ENCODE measurements around the gene FBP1.

FBP1 gene

GRCh38 chr9:94586316-94586715, 53.0 kb downstream of the FBP1 start:
- no peak for TF ChIP-seq CTCF (IDR thresholded peaks at IDR 0.05; ENCODE audit: low read depth, low read length, missing control alignments)
- no peak overlapping the region for H3K4me3 ChIP-seq (replicated peaks; ENCODE audit: low read depth, low read length)
- DNase-seq (ENCODE audit: extremely low read depth, low read depth), result no peak

- no peak for TF ChIP-seq CTCF (IDR thresholded peaks at IDR 0.05; ENCODE audit: low read depth, low read length, missing control alignments)
- H3K4me3 ChIP-seq (replicated peaks; ENCODE audit: low read depth, low read length), result no peak overlapping the region
- DNase-seq (ENCODE audit: extremely low read depth, low read depth), result no peak
Observed at GRCh38 chr9:94584555-94584954, 54.8 kb downstream of the FBP1 start.

DNA sequence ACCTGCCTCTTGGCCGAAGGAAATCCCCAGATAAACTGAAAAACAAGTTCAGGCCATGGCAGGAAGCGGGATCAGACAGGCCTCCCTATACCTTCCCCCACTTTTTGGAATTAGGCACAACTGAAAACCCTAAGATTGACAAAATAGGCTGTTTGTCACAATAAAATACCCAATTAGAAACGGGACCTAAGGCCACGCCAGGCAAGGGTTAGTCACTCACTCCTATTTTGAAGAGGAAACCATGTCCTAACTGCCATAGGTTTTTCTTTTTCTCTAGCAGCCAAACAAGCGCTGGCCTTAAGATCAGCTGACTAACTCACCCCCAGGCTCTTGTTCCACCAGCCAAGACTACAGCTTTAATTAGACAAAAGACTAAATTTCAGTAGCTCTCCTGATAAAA, 57.6 kb downstream of the FBP1 start:
- H3K4me3 ChIP-seq (replicated peaks; ENCODE audit: low read depth, low read length), result no peak overlapping the region
- no peak for DNase-seq (ENCODE audit: extremely low read depth, low read depth)
- TF ChIP-seq CTCF (IDR thresholded peaks at IDR 0.05; ENCODE audit: low read depth, low read length, missing control alignments), result no peak

- DNase-seq (ENCODE audit: extremely low read depth, low read depth), result no peak
- H3K4me3 ChIP-seq (replicated peaks; ENCODE audit: low read depth, low read length), result no peak overlapping the region
- no peak for TF ChIP-seq CTCF (IDR thresholded peaks at IDR 0.05; ENCODE audit: low read depth, low read length, missing control alignments)
Observed at GRCh38 chr9:94577571-94577970, 61.7 kb downstream of the FBP1 start.

DNA sequence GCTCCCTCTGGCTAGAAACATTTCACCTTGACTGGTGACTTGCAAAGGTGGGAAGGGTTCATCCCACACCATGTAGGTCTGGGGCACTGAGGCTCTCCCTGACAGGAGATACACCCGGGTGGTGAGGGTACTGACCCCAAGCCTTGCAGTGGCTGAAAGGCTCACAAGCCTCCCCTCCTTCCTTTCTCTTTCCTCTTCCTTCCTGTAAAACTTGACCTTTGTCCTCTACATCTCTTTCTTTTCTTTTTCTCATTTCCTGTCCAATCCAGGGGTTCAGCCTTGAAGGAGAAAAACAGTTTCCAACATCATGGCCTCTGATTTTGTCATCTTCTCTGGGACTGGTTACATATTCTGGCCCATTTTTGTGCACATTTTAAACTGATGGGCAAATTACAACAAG, 62.3 kb downstream of the FBP1 start:
- DNase-seq (ENCODE audit: extremely low read depth, low read depth), result no peak
- no peak for TF ChIP-seq CTCF (IDR thresholded peaks at IDR 0.05; ENCODE audit: low read depth, low read length, missing control alignments)
- no peak overlapping the region for H3K4me3 ChIP-seq (replicated peaks; ENCODE audit: low read depth, low read length)

DNA sequence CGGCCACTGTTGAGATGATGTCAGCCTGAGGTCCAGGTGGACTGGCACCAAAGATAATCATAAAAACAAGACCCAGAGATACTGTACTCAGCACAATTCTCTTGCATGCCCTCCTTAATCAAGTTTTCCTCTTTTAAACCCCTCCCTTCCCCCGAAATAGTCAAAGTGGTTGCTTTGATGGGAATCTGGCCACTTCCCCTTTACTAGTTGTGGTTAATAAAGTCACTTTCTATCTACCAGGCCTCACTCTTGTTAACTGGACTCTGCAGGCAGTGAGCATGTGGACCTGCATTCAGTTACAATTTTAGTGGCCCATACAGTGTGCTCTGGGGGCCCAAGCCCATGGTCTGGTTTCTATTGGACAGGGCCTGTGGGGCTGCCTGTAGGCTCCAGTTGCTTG, 63.2 kb downstream of the FBP1 start:
- no peak overlapping the region for H3K4me3 ChIP-seq (replicated peaks; ENCODE audit: low read depth, low read length)
- TF ChIP-seq CTCF (IDR thresholded peaks at IDR 0.05; ENCODE audit: low read depth, low read length, missing control alignments), result no peak
- no peak for DNase-seq (ENCODE audit: extremely low read depth, low read depth)

- TF ChIP-seq CTCF (IDR thresholded peaks at IDR 0.05; ENCODE audit: low read depth, low read length, missing control alignments), result no peak
- no peak for DNase-seq (ENCODE audit: extremely low read depth, low read depth)
- no peak overlapping the region for H3K4me3 ChIP-seq (replicated peaks; ENCODE audit: low read depth, low read length)
Observed at GRCh38 chr9:94568972-94569712, 70.2 kb downstream of the FBP1 start.
